H1 (cell line): ENCODE data around the gene RNU6-9. TPM values are rescaled to one million over a fixed set of nuclear protein-coding genes. Genes with fewer than 3 reads are reported as not detected.

ENCODE experiments used
- CTCF ChIA-PET: fragments of 300-600 bp; sonication (Branson Sonifier 250); formaldehyde crosslinking; loops from one replicate; lab custom pipeline; 2021; ENCODE audit not compliant: partially characterized antibody; lab: Charles Lee
- POLR2A ChIA-PET: fragments of 300-600 bp; sonication (Branson Sonifier 250); formaldehyde crosslinking; loops from one replicate; lab custom pipeline; 2021; ENCODE audit warnings: inconsistent platforms; ENCODE audit not compliant: partially characterized antibody; lab: Charles Lee
- DNase-seq, 2 experiments: peaks; one replicate each; pipeline versions ENCODE4 v3.0.0 to v3.0.0-alpha.2; 2010 to 2022; ENCODE audit warnings: low spot score in 2 of 2, low read depth in 1 of 2, mixed read lengths in 1 of 2
- FAIRE-seq: peaks from 2 replicates; lab custom pipeline; 2011; peaks lifted over from hg19 to GRCh38; lab: Jason Lieb, UNC
- H2AFZ ChIP-seq: 2 replicates; pipeline ENCODE4 v1.8.1; 2012; ENCODE audit warnings: low read length, inconsistent platforms
- H2AK5ac ChIP-seq: 2 replicates; pipeline ENCODE4 v1.6.1; 2013; ENCODE audit warnings: low read depth, low read length
- H2BK120ac ChIP-seq: replicated peaks from 2 replicates; pipeline ENCODE3; 2013; ENCODE audit warnings: low read depth, low read length, inconsistent platforms
- H2BK12ac ChIP-seq: 2 replicates; pipeline ENCODE4 v1.6.1; 2013; ENCODE audit warnings: low read depth, low read length
- H2BK15ac ChIP-seq: 2 replicates; pipeline ENCODE4 v1.6.1; 2013; ENCODE audit warnings: low read length
- H2BK20ac ChIP-seq: 2 replicates; pipeline ENCODE4 v1.6.1; 2013; ENCODE audit warnings: low read length
- H2BK5ac ChIP-seq: 2 replicates; pipeline ENCODE4 v1.6.1; 2013; ENCODE audit warnings: low read depth, low read length
- H3K14ac ChIP-seq: 2 replicates; pipeline ENCODE4 v1.6.1; 2013; ENCODE audit warnings: inconsistent platforms; ENCODE audit not compliant: insufficient read length
- H3K18ac ChIP-seq: 2 replicates; pipeline ENCODE4 v1.6.1; 2013; ENCODE audit warnings: low read length; ENCODE audit errors: extremely low read depth
- H3K23ac ChIP-seq: 2 replicates; pipeline ENCODE4 v1.6.1; 2013; ENCODE audit warnings: inconsistent platforms; ENCODE audit not compliant: insufficient read length
- H3K23me2 ChIP-seq: 2 replicates; pipeline ENCODE4 v1.6.1; 2013; ENCODE audit warnings: low read depth, low read length
- H3K27ac ChIP-seq: 2 replicates; pipeline ENCODE4 v1.6.1; 2011; ENCODE audit warnings: low read depth, low read length, inconsistent platforms
- H3K27me3 ChIP-seq, 4 experiments: replicated peaks in 1 of 4; 1 replicate in 1 of 4; 2 replicates in 3 of 4; pipeline versions ENCODE4 v1.6.1 to v1.8.1; 2011 to 2013; ENCODE audit warnings: low read length in 3 of 4, mild to moderate bottlenecking in 3 of 4, inconsistent platforms in 2 of 4, mixed read lengths in 2 of 4, moderate library complexity in 1 of 4; ENCODE audit not compliant: control insufficient read depth in 3 of 4, insufficient read depth in 3 of 4; ENCODE audit errors: extremely low read depth in 1 of 4
- H3K36me3 ChIP-seq, 4 experiments: 2 replicates each; pipeline versions ENCODE4 v1.6.1 to v1.8.1; 2011 to 2013; ENCODE audit warnings: mild to moderate bottlenecking in 4 of 4, low read length in 3 of 4, moderate library complexity in 2 of 4, control low read depth in 1 of 4, inconsistent platforms in 1 of 4; ENCODE audit not compliant: insufficient read depth in 4 of 4, control insufficient read depth in 2 of 4
- H3K4ac ChIP-seq: replicated peaks from 2 replicates; pipeline ENCODE3; 2013; ENCODE audit warnings: low read length, low read depth, mixed read lengths, inconsistent platforms; ENCODE audit not compliant: insufficient read length
- H3K4me1 ChIP-seq, 4 experiments: replicated peaks in 1 of 4; 1 replicate in 1 of 4; 2 replicates in 3 of 4; pipeline versions ENCODE4 v1.6.1 to v1.8.1; 2011 to 2013; ENCODE audit warnings: low read length in 3 of 4, inconsistent platforms in 2 of 4, mixed read lengths in 1 of 4; ENCODE audit not compliant: insufficient read depth in 4 of 4, control insufficient read depth in 3 of 4
- H3K4me2 ChIP-seq, 2 experiments: 2 replicates each; pipeline versions ENCODE4 v1.6.1 to v1.8.1; 2011 to 2013; ENCODE audit warnings: low read depth in 2 of 2, low read length in 2 of 2, control low read depth in 1 of 2, inconsistent platforms in 1 of 2, mild to moderate bottlenecking in 1 of 2; ENCODE audit not compliant: insufficient read depth in 1 of 2
- H3K4me3 ChIP-seq, 4 experiments: fragments of 200-600, 300-600 bp in 1 of 4; sonication (generic), shearing (Covaris generic), sonication (Bioruptor Twin) in 1 of 4; 2 replicates each; pipeline versions ENCODE4 v1.5.1 to v1.8.1; 2011 to 2016; ENCODE audit warnings: low read length in 4 of 4, low read depth in 3 of 4, control low read depth in 2 of 4, inconsistent platforms in 2 of 4, mild to moderate bottlenecking in 2 of 4, mixed read lengths in 1 of 4, moderate library complexity in 1 of 4; ENCODE audit not compliant: insufficient read depth in 2 of 4; ENCODE audit errors: extremely low read depth in 1 of 4
- H3K56ac ChIP-seq: replicated peaks from 2 replicates; pipeline ENCODE3; 2013; ENCODE audit warnings: low read depth, mild to moderate bottlenecking, mixed read lengths, low read length, inconsistent platforms; ENCODE audit not compliant: insufficient read length
- H3K79me1 ChIP-seq: 2 replicates; pipeline ENCODE4 v1.6.1; 2013; ENCODE audit warnings: low read depth, low read length, control low read depth
- H3K79me2 ChIP-seq, 2 experiments: 2 replicates each; pipeline versions ENCODE4 v1.6.1 to v1.8.1; 2012 to 2013; ENCODE audit warnings: low read length in 2 of 2, mild to moderate bottlenecking in 2 of 2, inconsistent platforms in 1 of 2; ENCODE audit not compliant: insufficient read depth in 2 of 2, control insufficient read depth in 1 of 2
- H3K9ac ChIP-seq, 4 experiments: replicated peaks in 1 of 4; 1 replicate in 1 of 4; 2 replicates in 3 of 4; pipeline versions ENCODE4 v1.6.1 to v1.8.1; 2011 to 2013; ENCODE audit warnings: low read depth in 3 of 4, low read length in 3 of 4, control low read depth in 2 of 4, mild to moderate bottlenecking in 2 of 4, moderate library complexity in 2 of 4, inconsistent platforms in 1 of 4; ENCODE audit errors: extremely low read depth in 1 of 4
- H3K9me3 ChIP-seq, 2 experiments: 2 replicates each; pipeline versions ENCODE4 v1.6.1 to v1.8.1; 2012 to 2013; ENCODE audit warnings: mild to moderate bottlenecking in 2 of 2, moderate library complexity in 2 of 2, control low read depth in 1 of 2, inconsistent platforms in 1 of 2, low read depth in 1 of 2, low read length in 1 of 2, mixed read lengths in 1 of 2; ENCODE audit not compliant: insufficient read depth in 2 of 2
- H4K20me1 ChIP-seq, 2 experiments: replicated peaks in 1 of 2; 2 replicates each; pipeline versions ENCODE3 to v1.8.1; 2011 to 2013; ENCODE audit warnings: inconsistent platforms in 2 of 2, low read length in 2 of 2, mild to moderate bottlenecking in 1 of 2; ENCODE audit not compliant: insufficient read depth in 2 of 2, control insufficient read depth in 1 of 2
- H4K5ac ChIP-seq: 2 replicates; pipeline ENCODE4 v1.6.1; 2013; ENCODE audit warnings: low read length, low read depth, mixed read lengths, inconsistent platforms; ENCODE audit not compliant: insufficient read length
- H4K8ac ChIP-seq: 2 replicates; pipeline ENCODE4 v1.8.0; 2013; ENCODE audit warnings: mild to moderate bottlenecking, moderate library complexity, low read length, inconsistent platforms; ENCODE audit not compliant: insufficient read depth; ENCODE audit errors: extremely low read depth
- H4K91ac ChIP-seq: replicated peaks from 2 replicates; pipeline ENCODE3; 2013; ENCODE audit warnings: low read length, mixed read lengths, inconsistent platforms; ENCODE audit not compliant: insufficient read length
- GABPA ChIP-seq: IDR thresholded peaks from 2 replicates; pipeline ENCODE4 v1.6.1; 2011; ENCODE audit warnings: mild to moderate bottlenecking, low read length, moderate library complexity, borderline replicate concordance; ENCODE audit not compliant: insufficient read depth
- TBP ChIP-seq: IDR thresholded peaks from 2 replicates; pipeline ENCODE4 v1.6.1; 2011; ENCODE audit warnings: low read depth, low read length, improper control_type of control experiment
- WGBS, 2 experiments: shearing (Covaris generic) in 1 of 2; methylation state at CpG; one replicate each; pipeline versions ENCODE4 v1.1.6 to v1.1.7; 2013 to 2015; ENCODE audit warnings: low lambda C conversion rate in 2 of 2, mixed read lengths in 2 of 2, inconsistent platforms in 1 of 2, low coverage in 1 of 2, missing lambda C conversion rate in 1 of 2; ENCODE audit not compliant: insufficient replicate concordance in 2 of 2, insufficient coverage in 1 of 2, insufficient read length in 1 of 2; ENCODE audit errors: extremely low coverage in 1 of 2, missing lambda C conversion rate in 1 of 2; 5-methylcytosine and 5-hydroxymethylcytosine counted together
- polyA plus RNA-seq, 7 experiments: library from polyadenylated mRNA; depleted of rRNA in 3 of 7; stranded (reverse) in 5 of 7; unstranded in 2 of 7; fragments of >200 nt in 5 of 7; fragments of 200-250 nt in 2 of 7; gene quantifications; 1 replicate in 5 of 7; 2 replicates in 1 of 7; 4 replicates in 1 of 7; pipeline versions ENCODE4 v1.2.1 to v1.2.3, GENCODE V29; 2011 to 2013; ENCODE audit warnings: missing spikeins in 2 of 7, mixed read lengths in 2 of 7
- total RNA-seq: library from RNA; stranded (reverse); fragmentation: NEBNext Ultra II Directional; extraction: Animal tissue kit (Norgen Biotek cat#: 25700); gene quantifications from 2 replicates; pipeline ENCODE4 v1.2.1, GENCODE V29; 2021
- TF ChIP-seq, protein P1 (sequence below), 3 experiments: IDR thresholded peaks; 1 replicate in 2 of 3; 2 replicates in 1 of 3; pipeline versions ENCODE4 v1.5.1 to v1.6.1; 2011; ENCODE audit warnings: low read length in 3 of 3, mild to moderate bottlenecking in 3 of 3, inconsistent platforms in 2 of 3, low read depth in 1 of 3, moderate library complexity in 1 of 3; ENCODE audit not compliant: insufficient read depth in 1 of 3; ENCODE audit errors: control extremely low read depth in 1 of 3

Gene RNU6-9
- total and polyA plus RNA-seq, 2 of the 8 experiments (the other 6 are each of a cell fraction or from before 2014, with no cell fraction given): not detected

GRCh38 chr19:850221-850978, 42.9 kb upstream of the RNU6-9 start:
- H3K9ac ChIP-seq: no peak overlapping the region
- ChIA-PET CTCF (interaction anchor here (0.7 to 1.9 kb wide), 6 partner anchors 8 to 113 kb away, joined by 3 to 8 read pairs (median 4); no protein-coding TSS in a partner anchor), POLR2A (interaction anchor here (0.6 to 2.9 kb wide), 8 partner anchors 7 to 54 kb away, joined by 3 to 9 read pairs (median 3); partner anchors contain the start of gene PTBP1)
- 0 out of 2 replicates have a peak overlapping the region, but pooled peaks have one; percentile 46 for H2BK15ac ChIP-seq
- no peak overlapping the region for H3K14ac ChIP-seq
- no peak overlapping the region for H4K5ac ChIP-seq
- no peaks in the 10 kb centered on the region for H3K4me1 ChIP-seq
- no peaks in the 10 kb centered on the region for H3K23me2 ChIP-seq
- DNase-seq (no peak), FAIRE-seq (no peak)
- 0 out of 2 replicates have a peak overlapping the region, but pooled peaks have one; percentile 18 for H2BK5ac ChIP-seq
- no peaks in the 10 kb centered on the region for H3K9me3 ChIP-seq
- H2AFZ ChIP-seq: no peak overlapping the region
- H3K23ac ChIP-seq: no peak overlapping the region
- peak overlapping the region; percentile 45; the same call in 1 of the 2 replicates for H4K8ac ChIP-seq
- H3K4ac ChIP-seq: no peak overlapping the region
- H3K27me3 ChIP-seq: 0 out of 7 replicates have a peak, but pooled peaks cover 0 to 2% (median 0%) of the 10 kb centered on the region in 4 experiments
- H2BK120ac ChIP-seq: no peak overlapping the region
- H3K4me2 ChIP-seq: no peak overlapping the region
- H2AK5ac ChIP-seq: no peak overlapping the region
- no peak overlapping the region for H3K4me3 ChIP-seq
- H3K36me3 ChIP-seq: no peaks in the 10 kb centered on the region
- no peak overlapping the region for H2BK20ac ChIP-seq
- no peak overlapping the region for H3K18ac ChIP-seq
- WGBS, 2 experiments: 74% methylated on average over 21 of the region's 28 CpGs; no CpG with 5 or more reads in 1 of the 2 experiments
- no peak overlapping the region for H3K56ac ChIP-seq
- H2BK12ac ChIP-seq: no peak overlapping the region
- TF ChIP-seq, protein P1, sequence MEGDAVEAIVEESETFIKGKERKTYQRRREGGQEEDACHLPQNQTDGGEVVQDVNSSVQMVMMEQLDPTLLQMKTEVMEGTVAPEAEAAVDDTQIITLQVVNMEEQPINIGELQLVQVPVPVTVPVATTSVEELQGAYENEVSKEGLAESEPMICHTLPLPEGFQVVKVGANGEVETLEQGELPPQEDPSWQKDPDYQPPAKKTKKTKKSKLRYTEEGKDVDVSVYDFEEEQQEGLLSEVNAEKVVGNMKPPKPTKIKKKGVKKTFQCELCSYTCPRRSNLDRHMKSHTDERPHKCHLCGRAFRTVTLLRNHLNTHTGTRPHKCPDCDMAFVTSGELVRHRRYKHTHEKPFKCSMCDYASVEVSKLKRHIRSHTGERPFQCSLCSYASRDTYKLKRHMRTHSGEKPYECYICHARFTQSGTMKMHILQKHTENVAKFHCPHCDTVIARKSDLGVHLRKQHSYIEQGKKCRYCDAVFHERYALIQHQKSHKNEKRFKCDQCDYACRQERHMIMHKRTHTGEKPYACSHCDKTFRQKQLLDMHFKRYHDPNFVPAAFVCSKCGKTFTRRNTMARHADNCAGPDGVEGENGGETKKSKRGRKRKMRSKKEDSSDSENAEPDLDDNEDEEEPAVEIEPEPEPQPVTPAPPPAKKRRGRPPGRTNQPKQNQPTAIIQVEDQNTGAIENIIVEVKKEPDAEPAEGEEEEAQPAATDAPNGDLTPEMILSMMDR (IDR thresholded peaks at IDR 0.05; ENCODE audit: control extremely low read depth in 1 of 3, insufficient read depth in 1 of 3, low read depth in 1 of 3, low read length in 3 of 3): no peak
- TF ChIP-seq TBP (peak; percentile 43; the same call in 1 of the 2 replicates), GABPA (0 out of 2 replicates have a peak, but pooled peaks have one; percentile 70)
- H4K91ac ChIP-seq: no peak overlapping the region
- H4K20me1 ChIP-seq: no peaks in the 10 kb centered on the region
- no peak overlapping the region for H3K27ac ChIP-seq
- no peaks in the 10 kb centered on the region for H3K79me2 ChIP-seq
- no peaks in the 10 kb centered on the region for H3K79me1 ChIP-seq
